SK-N-SH treated with all-trans-retinoic acid at 6 μM for 48 hours (cell line): Measurements from ENCODE around the gene TOB2.
"Not testable (repeated sequence)": the region's sequence is repeated elsewhere in the genome, so short reads cannot be mapped to it uniquely, and the experiment has no call there.

Experiments used
- ATAC-seq: fragments of 200-7000 bp; cut with Tn5 transposase; 3 replicates; pipeline ENCODE4 v1.9.1; 2020; ENCODE audit warnings: mild to moderate bottlenecking, moderate library complexity
- ARNTL ChIP-seq: fragments of 450-650 bp; formaldehyde crosslinking; IDR thresholded peaks from 2 replicates; pipeline ENCODE4 v1.5.0; 2020; ENCODE audit warnings: low read depth, mild to moderate bottlenecking, moderate library complexity, borderline replicate concordance
- BACH2 ChIP-seq: fragments of 250-450 bp; sonication (Bioruptor Pico); IDR thresholded peaks from 2 replicates; pipeline ENCODE4 v1.9.0; 2021; ENCODE audit warnings: mild to moderate bottlenecking, borderline replicate concordance
- CSDC2 ChIP-seq: fragments of 250-450 bp; sonication (Bioruptor Pico); IDR thresholded peaks from 2 replicates; pipeline ENCODE4 v1.5.0; 2020; ENCODE audit warnings: mild to moderate bottlenecking, moderate library complexity
- ESRRG ChIP-seq: fragments of 250-450 bp; sonication (Bioruptor Pico); IDR thresholded peaks from 2 replicates; pipeline ENCODE4 v1.6.1; 2021; ENCODE audit warnings: mild to moderate bottlenecking
- GLIS3 ChIP-seq: fragments of 250-450 bp; sonication (Bioruptor Pico); IDR thresholded peaks from 2 replicates; pipeline ENCODE4 v1.5.0; 2020; ENCODE audit warnings: mild to moderate bottlenecking, moderate library complexity
- ISL1 ChIP-seq: fragments of 250-450 bp; sonication (Bioruptor Pico); IDR thresholded peaks from 2 replicates; pipeline ENCODE4 v2.1.2; 2022; ENCODE audit warnings: mild to moderate bottlenecking, moderate library complexity
- OSR1 ChIP-seq: fragments of 250-450 bp; sonication (Bioruptor Pico); IDR thresholded peaks from 2 replicates; pipeline ENCODE4 v1.8.0; 2022; ENCODE audit warnings: moderate library complexity, mild to moderate bottlenecking, inconsistent platforms
- PPARA ChIP-seq: fragments of 250-450 bp; sonication (Bioruptor Pico); IDR thresholded peaks from 2 replicates; pipeline ENCODE4 v1.5.0; 2020; ENCODE audit warnings: mild to moderate bottlenecking, borderline replicate concordance
- RARB ChIP-seq: fragments of 250-450 bp; sonication (Bioruptor Pico); IDR thresholded peaks from 2 replicates; pipeline ENCODE4 v1.8.0; 2021; ENCODE audit warnings: mild to moderate bottlenecking, moderate library complexity
- SNAI2 ChIP-seq: fragments of 250-450 bp; sonication (Bioruptor Pico); IDR thresholded peaks from 2 replicates; pipeline ENCODE4 v1.5.0; 2020; ENCODE audit warnings: mild to moderate bottlenecking, moderate library complexity
- TCF4 ChIP-seq: fragments of 250-450 bp; sonication (Bioruptor Pico); IDR thresholded peaks from 2 replicates; pipeline ENCODE4 v1.8.0; 2021; ENCODE audit warnings: mild to moderate bottlenecking, moderate library complexity, borderline replicate concordance
- TOX ChIP-seq: fragments of 250-450 bp; sonication (Bioruptor Pico); IDR thresholded peaks from 2 replicates; pipeline ENCODE4 v1.8.0; 2021; ENCODE audit warnings: mild to moderate bottlenecking, moderate library complexity, borderline replicate concordance
- ZC3H10 ChIP-seq: fragments of 250-450 bp; sonication (Bioruptor Pico); IDR thresholded peaks from 2 replicates; pipeline ENCODE4 v1.5.1; 2021; ENCODE audit warnings: mild to moderate bottlenecking, moderate library complexity
- ZFP3 ChIP-seq: fragments of 250-450 bp; sonication (Bioruptor Pico); IDR thresholded peaks from 2 replicates; pipeline ENCODE4 v1.5.0; 2020; ENCODE audit warnings: mild to moderate bottlenecking, moderate library complexity
- ZFP30 ChIP-seq: fragments of 450-650 bp; formaldehyde crosslinking; IDR thresholded peaks from 2 replicates; pipeline ENCODE4 v1.5.0; 2022; ENCODE audit warnings: mild to moderate bottlenecking, moderate library complexity
- ZNF565 ChIP-seq: fragments of 450-650 bp; formaldehyde crosslinking; conservative IDR thresholded peaks from 2 replicates; pipeline ENCODE4 v1.5.0; 2020; ENCODE audit warnings: low read depth, mild to moderate bottlenecking, moderate library complexity
- ZNF70 ChIP-seq: fragments of 450-650 bp; formaldehyde crosslinking; IDR thresholded peaks from 2 replicates; pipeline ENCODE4 v1.5.0; 2020; ENCODE audit warnings: mild to moderate bottlenecking, moderate library complexity
- ZNF8 ChIP-seq: fragments of 450-650 bp; formaldehyde crosslinking; IDR thresholded peaks from 2 replicates; pipeline ENCODE4 v1.5.0; 2020; ENCODE audit warnings: mild to moderate bottlenecking, moderate library complexity
- TF ChIP-seq, protein P1 (sequence below): fragments of 250-450 bp; sonication (Bioruptor Pico); IDR thresholded peaks from 2 replicates; pipeline ENCODE4 v1.5.1; 2020; ENCODE audit warnings: low read depth, mild to moderate bottlenecking, moderate library complexity
- TF ChIP-seq, protein P2 (sequence below): fragments of 250-450 bp; sonication (Bioruptor Pico); IDR thresholded peaks from 2 replicates; pipeline ENCODE4 v1.5.1; 2021; ENCODE audit warnings: mild to moderate bottlenecking, moderate library complexity
- TF ChIP-seq, protein P3 (sequence below): fragments of 250-450 bp; sonication (Bioruptor Pico); IDR thresholded peaks from 2 replicates; pipeline ENCODE4 v1.5.0; 2020; ENCODE audit warnings: mild to moderate bottlenecking, moderate library complexity
- TF ChIP-seq, protein P4 (sequence below): fragments of 250-450 bp; sonication (Bioruptor Pico); IDR thresholded peaks from 2 replicates; pipeline ENCODE4 v1.8.0; 2021; ENCODE audit warnings: low read depth, mild to moderate bottlenecking, moderate library complexity, borderline replicate concordance
- TF ChIP-seq, protein P5 (sequence below): fragments of 250-450 bp; sonication (Bioruptor Pico); IDR thresholded peaks from 2 replicates; pipeline ENCODE4 v1.8.0; 2020; ENCODE audit warnings: mild to moderate bottlenecking, moderate library complexity, borderline replicate concordance

TOB2 gene

DNA sequence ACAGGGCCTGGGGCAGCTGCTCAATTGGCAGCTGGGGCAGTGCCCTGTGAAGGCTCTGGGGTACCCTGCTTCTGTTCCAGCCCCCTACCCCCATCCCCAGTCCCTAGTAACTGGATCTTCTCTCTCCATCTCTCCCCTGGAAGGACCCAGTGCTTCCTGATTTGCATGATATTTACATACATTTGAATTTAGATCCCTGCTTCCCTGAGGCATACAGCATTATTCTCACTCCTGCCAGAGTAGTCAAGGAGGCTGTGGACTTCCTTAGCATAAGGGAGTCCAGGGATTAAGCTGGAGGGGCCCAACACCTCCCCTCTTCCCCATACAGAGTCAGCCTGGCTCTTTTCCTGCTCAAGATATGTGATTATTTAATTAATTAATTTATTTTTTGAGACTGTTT, 40.2 kb downstream of the TOB2 start:
- no peak for ATAC-seq
- TF ChIP-seq, protein P1, sequence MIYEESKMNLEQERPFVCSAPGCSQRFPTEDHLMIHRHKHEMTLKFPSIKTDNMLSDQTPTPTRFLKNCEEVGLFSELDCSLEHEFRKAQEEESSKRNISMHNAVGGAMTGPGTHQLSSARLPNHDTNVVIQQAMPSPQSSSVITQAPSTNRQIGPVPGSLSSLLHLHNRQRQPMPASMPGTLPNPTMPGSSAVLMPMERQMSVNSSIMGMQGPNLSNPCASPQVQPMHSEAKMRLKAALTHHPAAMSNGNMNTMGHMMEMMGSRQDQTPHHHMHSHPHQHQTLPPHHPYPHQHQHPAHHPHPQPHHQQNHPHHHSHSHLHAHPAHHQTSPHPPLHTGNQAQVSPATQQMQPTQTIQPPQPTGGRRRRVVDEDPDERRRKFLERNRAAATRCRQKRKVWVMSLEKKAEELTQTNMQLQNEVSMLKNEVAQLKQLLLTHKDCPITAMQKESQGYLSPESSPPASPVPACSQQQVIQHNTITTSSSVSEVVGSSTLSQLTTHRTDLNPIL: no peak
- TF ChIP-seq ZC3H10 (CRISPR knock-in tag): no peak
- no peak for TF ChIP-seq ZNF70 (CRISPR knock-in tag)
- no peak for TF ChIP-seq ISL1 (CRISPR knock-in tag)

DNA sequence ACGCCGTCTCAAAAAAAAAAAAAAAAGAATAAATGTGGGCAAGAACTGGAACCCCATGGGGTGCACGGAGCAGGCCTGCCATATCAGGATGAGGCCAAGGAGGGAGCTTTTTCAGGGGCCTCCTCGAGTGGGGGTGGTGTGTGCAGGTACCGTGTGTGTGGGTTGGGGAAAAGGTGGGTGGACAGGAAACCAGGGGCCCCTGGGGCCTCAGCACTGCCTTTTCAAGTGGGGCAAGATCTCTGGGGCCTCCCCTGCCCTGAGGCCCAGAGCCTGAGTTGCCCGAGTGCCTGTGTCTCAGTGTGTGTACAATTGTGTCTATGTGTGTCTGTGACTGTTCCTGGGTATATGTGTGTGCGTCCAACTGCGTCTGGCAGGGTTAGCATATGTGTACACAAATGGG, 41.0 kb downstream of the TOB2 start:
- ATAC-seq: no peak
- TF ChIP-seq, protein P2, sequence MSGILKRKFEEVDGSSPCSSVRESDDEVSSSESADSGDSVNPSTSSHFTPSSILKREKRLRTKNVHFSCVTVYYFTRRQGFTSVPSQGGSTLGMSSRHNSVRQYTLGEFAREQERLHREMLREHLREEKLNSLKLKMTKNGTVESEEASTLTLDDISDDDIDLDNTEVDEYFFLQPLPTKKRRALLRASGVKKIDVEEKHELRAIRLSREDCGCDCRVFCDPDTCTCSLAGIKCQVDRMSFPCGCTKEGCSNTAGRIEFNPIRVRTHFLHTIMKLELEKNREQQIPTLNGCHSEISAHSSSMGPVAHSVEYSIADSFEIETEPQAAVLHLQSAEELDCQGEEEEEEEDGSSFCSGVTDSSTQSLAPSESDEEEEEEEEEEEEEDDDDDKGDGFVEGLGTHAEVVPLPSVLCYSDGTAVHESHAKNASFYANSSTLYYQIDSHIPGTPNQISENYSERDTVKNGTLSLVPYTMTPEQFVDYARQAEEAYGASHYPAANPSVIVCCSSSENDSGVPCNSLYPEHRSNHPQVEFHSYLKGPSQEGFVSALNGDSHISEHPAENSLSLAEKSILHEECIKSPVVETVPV (CRISPR knock-in tag): no peak
- no peak for TF ChIP-seq TCF4 (CRISPR knock-in tag)
- TF ChIP-seq RARB (CRISPR knock-in tag): no peak
- TF ChIP-seq ZNF565 (CRISPR knock-in tag): no peak
- no peak for TF ChIP-seq ARNTL (CRISPR knock-in tag)
- no peak for TF ChIP-seq ZNF70 (CRISPR knock-in tag)
- no peak for TF ChIP-seq CSDC2
- TF ChIP-seq ESRRG (CRISPR knock-in tag): no peak
- TF ChIP-seq ZNF8: no peak
- no peak for TF ChIP-seq ZFP3 (CRISPR knock-in tag)
- no peak for TF ChIP-seq PPARA
- TF ChIP-seq ZC3H10 (CRISPR knock-in tag): no peak
- TF ChIP-seq BACH2 (CRISPR knock-in tag): no peak
- TF ChIP-seq, protein P3, sequence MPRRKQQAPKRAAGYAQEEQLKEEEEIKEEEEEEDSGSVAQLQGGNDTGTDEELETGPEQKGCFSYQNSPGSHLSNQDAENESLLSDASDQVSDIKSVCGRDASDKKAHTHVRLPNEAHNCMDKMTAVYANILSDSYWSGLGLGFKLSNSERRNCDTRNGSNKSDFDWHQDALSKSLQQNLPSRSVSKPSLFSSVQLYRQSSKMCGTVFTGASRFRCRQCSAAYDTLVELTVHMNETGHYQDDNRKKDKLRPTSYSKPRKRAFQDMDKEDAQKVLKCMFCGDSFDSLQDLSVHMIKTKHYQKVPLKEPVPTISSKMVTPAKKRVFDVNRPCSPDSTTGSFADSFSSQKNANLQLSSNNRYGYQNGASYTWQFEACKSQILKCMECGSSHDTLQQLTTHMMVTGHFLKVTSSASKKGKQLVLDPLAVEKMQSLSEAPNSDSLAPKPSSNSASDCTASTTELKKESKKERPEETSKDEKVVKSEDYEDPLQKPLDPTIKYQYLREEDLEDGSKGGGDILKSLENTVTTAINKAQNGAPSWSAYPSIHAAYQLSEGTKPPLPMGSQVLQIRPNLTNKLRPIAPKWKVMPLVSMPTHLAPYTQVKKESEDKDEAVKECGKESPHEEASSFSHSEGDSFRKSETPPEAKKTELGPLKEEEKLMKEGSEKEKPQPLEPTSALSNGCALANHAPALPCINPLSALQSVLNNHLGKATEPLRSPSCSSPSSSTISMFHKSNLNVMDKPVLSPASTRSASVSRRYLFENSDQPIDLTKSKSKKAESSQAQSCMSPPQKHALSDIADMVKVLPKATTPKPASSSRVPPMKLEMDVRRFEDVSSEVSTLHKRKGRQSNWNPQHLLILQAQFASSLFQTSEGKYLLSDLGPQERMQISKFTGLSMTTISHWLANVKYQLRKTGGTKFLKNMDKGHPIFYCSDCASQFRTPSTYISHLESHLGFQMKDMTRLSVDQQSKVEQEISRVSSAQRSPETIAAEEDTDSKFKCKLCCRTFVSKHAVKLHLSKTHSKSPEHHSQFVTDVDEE (CRISPR knock-in tag): no peak
- no peak for TF ChIP-seq GLIS3 (CRISPR knock-in tag)

DNA sequence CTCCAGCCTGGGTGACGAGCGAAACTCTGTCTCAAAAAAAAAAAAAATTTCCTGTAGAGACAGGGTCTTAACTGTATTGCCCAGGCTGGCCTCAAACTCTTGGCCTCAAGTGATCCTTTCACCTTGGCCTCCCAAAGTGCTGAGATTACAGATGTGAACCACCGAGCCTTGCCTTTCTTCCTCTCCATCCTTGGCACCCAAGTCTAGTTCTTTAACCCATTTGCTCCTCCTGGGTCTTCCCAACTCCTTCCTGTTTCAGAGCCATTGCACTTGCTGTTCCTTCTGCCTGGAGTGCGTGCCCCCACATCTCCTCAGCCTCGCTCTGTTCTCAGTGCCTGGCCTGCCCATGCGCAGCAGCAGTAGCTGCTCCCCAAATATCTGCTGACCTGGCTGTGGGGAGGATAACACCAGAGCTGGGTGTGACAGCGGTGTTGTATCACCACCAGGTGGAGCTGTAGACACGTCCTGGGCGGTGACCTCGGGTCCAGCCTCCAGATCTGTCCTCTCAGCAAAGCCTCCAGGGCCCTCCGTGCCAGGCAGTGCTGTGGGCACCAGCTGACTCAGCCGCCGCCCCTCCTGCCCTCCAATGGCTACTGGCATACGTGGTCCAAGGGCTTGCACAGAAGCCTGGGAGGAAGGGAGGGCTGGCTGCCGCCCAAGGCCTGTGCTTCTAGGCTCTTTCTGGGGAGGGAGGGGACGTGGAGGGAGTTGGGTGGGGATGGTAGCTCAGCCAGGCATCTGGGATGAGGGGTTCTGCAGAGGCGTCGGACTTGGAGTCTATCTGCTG, 42.9 kb downstream of the TOB2 start:
- TF ChIP-seq, protein P3 (CRISPR knock-in tag): no peak
- TF ChIP-seq, protein P4, sequence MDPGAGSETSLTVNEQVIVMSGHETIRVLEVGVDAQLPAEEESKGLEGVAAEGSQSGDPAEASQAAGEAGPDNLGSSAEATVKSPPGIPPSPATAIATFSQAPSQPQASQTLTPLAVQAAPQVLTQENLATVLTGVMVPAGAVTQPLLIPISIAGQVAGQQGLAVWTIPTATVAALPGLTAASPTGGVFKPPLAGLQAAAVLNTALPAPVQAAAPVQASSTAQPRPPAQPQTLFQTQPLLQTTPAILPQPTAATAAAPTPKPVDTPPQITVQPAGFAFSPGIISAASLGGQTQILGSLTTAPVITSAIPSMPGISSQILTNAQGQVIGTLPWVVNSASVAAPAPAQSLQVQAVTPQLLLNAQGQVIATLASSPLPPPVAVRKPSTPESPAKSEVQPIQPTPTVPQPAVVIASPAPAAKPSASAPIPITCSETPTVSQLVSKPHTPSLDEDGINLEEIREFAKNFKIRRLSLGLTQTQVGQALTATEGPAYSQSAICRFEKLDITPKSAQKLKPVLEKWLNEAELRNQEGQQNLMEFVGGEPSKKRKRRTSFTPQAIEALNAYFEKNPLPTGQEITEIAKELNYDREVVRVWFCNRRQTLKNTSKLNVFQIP (CRISPR knock-in tag): no peak
- TF ChIP-seq ZNF8: no peak
- no peak for TF ChIP-seq ESRRG (CRISPR knock-in tag)
- no peak for TF ChIP-seq SNAI2 (CRISPR knock-in tag)
- no peak for TF ChIP-seq ZFP30
- TF ChIP-seq ZFP3 (CRISPR knock-in tag): no peak
- TF ChIP-seq GLIS3 (CRISPR knock-in tag): no peak
- no peak for TF ChIP-seq OSR1 (CRISPR knock-in tag)
- TF ChIP-seq PPARA: no peak
- TF ChIP-seq, protein P5, sequence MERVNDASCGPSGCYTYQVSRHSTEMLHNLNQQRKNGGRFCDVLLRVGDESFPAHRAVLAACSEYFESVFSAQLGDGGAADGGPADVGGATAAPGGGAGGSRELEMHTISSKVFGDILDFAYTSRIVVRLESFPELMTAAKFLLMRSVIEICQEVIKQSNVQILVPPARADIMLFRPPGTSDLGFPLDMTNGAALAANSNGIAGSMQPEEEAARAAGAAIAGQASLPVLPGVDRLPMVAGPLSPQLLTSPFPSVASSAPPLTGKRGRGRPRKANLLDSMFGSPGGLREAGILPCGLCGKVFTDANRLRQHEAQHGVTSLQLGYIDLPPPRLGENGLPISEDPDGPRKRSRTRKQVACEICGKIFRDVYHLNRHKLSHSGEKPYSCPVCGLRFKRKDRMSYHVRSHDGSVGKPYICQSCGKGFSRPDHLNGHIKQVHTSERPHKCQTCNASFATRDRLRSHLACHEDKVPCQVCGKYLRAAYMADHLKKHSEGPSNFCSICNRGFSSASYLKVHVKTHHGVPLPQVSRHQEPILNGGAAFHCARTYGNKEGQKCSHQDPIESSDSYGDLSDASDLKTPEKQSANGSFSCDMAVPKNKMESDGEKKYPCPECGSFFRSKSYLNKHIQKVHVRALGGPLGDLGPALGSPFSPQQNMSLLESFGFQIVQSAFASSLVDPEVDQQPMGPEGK (CRISPR knock-in tag): no peak
- TF ChIP-seq RARB (CRISPR knock-in tag): no peak
- no peak for TF ChIP-seq TOX (CRISPR knock-in tag)
- no peak for TF ChIP-seq ARNTL (CRISPR knock-in tag)
- TF ChIP-seq, protein P1: no peak
- no peak for TF ChIP-seq ZNF565 (CRISPR knock-in tag)
- no peak for TF ChIP-seq TCF4 (CRISPR knock-in tag)
- no peak for TF ChIP-seq BACH2 (CRISPR knock-in tag)
- no peak for TF ChIP-seq CSDC2
- TF ChIP-seq ZNF70 (CRISPR knock-in tag): no peak
- ATAC-seq: peak; percentile 92

DNA sequence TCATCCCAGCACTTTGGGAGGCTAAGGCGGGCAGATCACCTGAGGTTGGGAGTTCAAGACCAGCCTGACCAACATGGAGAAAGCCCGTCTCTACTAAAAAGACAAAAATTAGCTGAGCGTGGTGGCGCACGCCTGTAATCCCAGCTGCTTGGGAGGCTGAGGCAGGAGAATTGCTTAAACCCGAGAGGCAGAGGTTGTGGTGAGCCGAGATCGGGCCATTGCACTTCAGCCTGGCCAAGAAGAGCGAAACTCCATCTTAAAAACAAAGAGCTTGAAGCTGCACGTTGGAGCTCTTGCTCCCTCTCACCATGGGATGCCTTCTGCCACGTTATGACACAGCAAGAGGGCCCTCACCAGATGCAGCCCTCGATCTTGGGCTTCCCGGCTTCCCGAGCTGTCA, 43.8 kb downstream of the TOB2 start:
- ATAC-seq: not testable (repeated sequence)
